HL-60 (cell line): ENCODE results near the gene RHOT2.
A peak's percentile ranks its signal among the peaks of the same experiment; 100 is the strongest.

ENCODE experiments used
- DNase-seq, 2 experiments: peaks; one replicate each; pipeline ENCODE4 v3.0.0-alpha.2; 2010 to 2020; ENCODE audit warnings: low read depth in 1 of 2, low spot score in 1 of 2
- H3K27ac ChIP-seq: fragments of 250-450 bp; sonication (Bioruptor Pico); replicated peaks from 2 replicates; pipeline ENCODE4 v1.5.1; 2020; ENCODE audit warnings: mild to moderate bottlenecking, moderate library complexity
- H3K27me3 ChIP-seq: fragments of 250-450 bp; sonication (Bioruptor Pico); 2 replicates; pipeline ENCODE4 v1.5.1; 2021; ENCODE audit warnings: mild to moderate bottlenecking, moderate library complexity; ENCODE audit not compliant: insufficient read depth, poor library complexity, severe bottlenecking
- H3K4me3 ChIP-seq: replicated peaks from 2 replicates; pipeline ENCODE4 v1.5.1; 2011; ENCODE audit warnings: mild to moderate bottlenecking, control low read depth, low read length; ENCODE audit not compliant: insufficient read depth
- GABPA ChIP-seq: IDR thresholded peaks from 2 replicates; pipeline ENCODE4 v1.6.1; 2012; ENCODE audit warnings: low read depth
- POLR2AphosphoS5 ChIP-seq: IDR thresholded peaks from 2 replicates; pipeline ENCODE4 v1.6.1; 2012; ENCODE audit warnings: low read depth
- SPI1 ChIP-seq: IDR thresholded peaks from 2 replicates; pipeline ENCODE4 v1.6.1; 2012; ENCODE audit warnings: low read depth, mild to moderate bottlenecking, borderline replicate concordance
- TF ChIP-seq, protein P1 (sequence below): IDR thresholded peaks from one replicate; pipeline ENCODE4 v1.5.1; 2011; ENCODE audit warnings: low read length, control low read depth, inconsistent platforms; ENCODE audit not compliant: insufficient read depth
- TF ChIP-seq, protein P2 (sequence below): IDR thresholded peaks from 2 replicates; pipeline ENCODE4 v1.6.1; 2012; ENCODE audit warnings: low read depth; ENCODE audit not compliant: insufficient replicate concordance

RHOT2 gene

DNA sequence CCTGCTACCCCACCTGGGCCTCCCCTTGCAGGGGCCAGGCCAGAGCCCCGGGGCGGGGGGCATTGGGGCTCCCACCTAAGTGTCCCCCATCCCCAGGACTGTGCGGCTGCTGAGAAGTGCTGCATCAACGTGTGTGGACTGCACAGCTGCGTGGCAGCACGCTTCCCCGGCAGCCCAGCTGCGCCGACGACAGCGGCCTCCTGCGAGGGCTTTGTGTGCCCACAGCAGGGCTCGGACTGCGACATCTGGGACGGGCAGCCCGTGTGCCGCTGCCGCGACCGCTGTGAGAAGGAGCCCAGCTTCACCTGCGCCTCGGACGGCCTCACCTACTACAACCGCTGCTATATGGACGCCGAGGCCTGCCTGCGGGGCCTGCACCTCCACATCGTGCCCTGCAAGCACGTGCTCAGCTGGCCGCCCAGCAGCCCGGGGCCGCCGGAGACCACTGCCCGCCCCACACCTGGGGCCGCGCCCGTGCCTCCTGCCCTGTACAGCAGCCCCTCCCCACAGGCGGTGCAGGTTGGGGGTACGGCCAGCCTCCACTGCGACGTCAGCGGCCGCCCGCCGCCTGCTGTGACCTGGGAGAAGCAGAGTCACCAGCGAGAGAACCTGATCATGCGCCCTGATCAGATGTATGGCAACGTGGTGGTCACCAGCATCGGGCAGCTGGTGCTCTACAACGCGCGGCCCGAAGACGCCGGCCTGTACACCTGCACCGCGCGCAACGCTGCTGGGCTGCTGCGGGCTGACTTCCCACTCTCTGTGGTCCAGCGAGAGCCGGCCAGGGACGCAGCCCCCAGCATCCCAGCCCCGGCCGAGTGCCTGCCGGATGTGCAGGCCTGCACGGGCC is 35.2 kb upstream of the RHOT2 start:
- DNase-seq: no peak
- TF ChIP-seq SPI1 (no peak), POLR2AphosphoS5 (peak; percentile 57)
- TF ChIP-seq, protein P1, sequence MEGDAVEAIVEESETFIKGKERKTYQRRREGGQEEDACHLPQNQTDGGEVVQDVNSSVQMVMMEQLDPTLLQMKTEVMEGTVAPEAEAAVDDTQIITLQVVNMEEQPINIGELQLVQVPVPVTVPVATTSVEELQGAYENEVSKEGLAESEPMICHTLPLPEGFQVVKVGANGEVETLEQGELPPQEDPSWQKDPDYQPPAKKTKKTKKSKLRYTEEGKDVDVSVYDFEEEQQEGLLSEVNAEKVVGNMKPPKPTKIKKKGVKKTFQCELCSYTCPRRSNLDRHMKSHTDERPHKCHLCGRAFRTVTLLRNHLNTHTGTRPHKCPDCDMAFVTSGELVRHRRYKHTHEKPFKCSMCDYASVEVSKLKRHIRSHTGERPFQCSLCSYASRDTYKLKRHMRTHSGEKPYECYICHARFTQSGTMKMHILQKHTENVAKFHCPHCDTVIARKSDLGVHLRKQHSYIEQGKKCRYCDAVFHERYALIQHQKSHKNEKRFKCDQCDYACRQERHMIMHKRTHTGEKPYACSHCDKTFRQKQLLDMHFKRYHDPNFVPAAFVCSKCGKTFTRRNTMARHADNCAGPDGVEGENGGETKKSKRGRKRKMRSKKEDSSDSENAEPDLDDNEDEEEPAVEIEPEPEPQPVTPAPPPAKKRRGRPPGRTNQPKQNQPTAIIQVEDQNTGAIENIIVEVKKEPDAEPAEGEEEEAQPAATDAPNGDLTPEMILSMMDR: no peak
- Histone ChIP-seq H3K27ac (no peak overlapping the region), H3K27me3 (no peaks in the 10 kb centered on the region), H3K4me3 (no peak overlapping the region)

DNA sequence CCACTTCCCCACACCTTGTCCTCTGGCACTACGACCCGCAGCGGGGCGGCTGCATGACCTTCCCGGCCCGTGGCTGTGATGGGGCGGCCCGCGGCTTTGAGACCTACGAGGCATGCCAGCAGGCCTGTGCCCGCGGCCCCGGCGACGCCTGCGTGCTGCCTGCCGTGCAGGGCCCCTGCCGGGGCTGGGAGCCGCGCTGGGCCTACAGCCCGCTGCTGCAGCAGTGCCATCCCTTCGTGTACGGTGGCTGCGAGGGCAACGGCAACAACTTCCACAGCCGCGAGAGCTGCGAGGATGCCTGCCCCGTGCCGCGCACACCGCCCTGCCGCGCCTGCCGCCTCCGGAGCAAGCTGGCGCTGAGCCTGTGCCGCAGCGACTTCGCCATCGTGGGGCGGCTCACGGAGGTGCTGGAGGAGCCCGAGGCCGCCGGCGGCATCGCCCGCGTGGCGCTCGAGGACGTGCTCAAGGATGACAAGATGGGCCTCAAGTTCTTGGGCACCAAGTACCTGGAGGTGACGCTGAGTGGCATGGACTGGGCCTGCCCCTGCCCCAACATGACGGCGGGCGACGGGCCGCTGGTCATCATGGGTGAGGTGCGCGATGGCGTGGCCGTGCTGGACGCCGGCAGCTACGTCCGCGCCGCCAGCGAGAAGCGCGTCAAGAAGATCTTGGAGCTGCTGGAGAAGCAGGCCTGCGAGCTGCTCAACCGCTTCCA is 34.4 kb upstream of the RHOT2 start:
- no peak overlapping the region for H3K4me3 ChIP-seq
- TF ChIP-seq POLR2AphosphoS5: no peak
- TF ChIP-seq, protein P1: no peak
- TF ChIP-seq GABPA: no peak
- TF ChIP-seq SPI1: no peak
- TF ChIP-seq, protein P2, sequence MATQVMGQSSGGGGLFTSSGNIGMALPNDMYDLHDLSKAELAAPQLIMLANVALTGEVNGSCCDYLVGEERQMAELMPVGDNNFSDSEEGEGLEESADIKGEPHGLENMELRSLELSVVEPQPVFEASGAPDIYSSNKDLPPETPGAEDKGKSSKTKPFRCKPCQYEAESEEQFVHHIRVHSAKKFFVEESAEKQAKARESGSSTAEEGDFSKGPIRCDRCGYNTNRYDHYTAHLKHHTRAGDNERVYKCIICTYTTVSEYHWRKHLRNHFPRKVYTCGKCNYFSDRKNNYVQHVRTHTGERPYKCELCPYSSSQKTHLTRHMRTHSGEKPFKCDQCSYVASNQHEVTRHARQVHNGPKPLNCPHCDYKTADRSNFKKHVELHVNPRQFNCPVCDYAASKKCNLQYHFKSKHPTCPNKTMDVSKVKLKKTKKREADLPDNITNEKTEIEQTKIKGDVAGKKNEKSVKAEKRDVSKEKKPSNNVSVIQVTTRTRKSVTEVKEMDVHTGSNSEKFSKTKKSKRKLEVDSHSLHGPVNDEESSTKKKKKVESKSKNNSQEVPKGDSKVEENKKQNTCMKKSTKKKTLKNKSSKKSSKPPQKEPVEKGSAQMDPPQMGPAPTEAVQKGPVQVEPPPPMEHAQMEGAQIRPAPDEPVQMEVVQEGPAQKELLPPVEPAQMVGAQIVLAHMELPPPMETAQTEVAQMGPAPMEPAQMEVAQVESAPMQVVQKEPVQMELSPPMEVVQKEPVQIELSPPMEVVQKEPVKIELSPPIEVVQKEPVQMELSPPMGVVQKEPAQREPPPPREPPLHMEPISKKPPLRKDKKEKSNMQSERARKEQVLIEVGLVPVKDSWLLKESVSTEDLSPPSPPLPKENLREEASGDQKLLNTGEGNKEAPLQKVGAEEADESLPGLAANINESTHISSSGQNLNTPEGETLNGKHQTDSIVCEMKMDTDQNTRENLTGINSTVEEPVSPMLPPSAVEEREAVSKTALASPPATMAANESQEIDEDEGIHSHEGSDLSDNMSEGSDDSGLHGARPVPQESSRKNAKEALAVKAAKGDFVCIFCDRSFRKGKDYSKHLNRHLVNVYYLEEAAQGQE: no peak
- H3K27ac ChIP-seq: no peak overlapping the region
- DNase-seq: no peak
- H3K27me3 ChIP-seq: no peaks in the 10 kb centered on the region

DNA sequence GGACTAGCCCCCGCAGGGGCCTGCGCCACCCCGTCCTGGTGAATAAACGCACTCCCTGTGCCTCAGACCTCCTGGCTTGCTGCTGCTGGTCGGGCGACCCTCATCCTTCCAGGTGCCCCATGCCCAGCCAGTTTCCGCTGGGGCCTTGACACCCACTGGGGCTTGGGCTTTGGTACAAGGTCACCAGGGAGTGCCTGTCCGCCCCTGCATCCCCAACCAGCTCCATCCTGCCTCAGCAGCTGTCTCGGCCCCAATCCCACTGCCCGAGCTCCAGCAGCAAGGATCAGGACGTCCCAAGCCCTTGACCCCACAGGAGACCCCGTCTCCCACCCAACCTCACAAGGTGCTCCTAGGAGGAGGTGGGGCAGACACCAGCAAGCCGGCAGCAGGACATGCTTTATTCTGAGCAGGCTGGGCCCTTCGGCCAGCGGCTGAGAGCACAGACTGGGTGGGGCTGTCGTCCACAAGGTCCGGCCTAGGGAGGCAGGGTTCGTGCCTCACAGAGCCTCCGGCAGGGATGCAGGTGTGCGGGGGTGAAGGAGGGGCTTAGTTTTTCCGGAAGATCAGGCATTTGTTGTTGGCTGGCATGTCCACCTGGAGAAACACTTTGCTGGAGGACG is 33.8 kb upstream of the RHOT2 start:
- Histone ChIP-seq H3K4me3 (no peak overlapping the region), H3K27me3 (no peaks in the 10 kb centered on the region), H3K27ac (no peak overlapping the region)
- TF ChIP-seq SPI1 (no peak), GABPA (no peak), POLR2AphosphoS5 (no peak)
- TF ChIP-seq, protein P1: no peak
- TF ChIP-seq, protein P2: no peak
- DNase-seq: no peak
